ENCODE results near the gene EPHA10. TPM values are rescaled to one million over a fixed set of nuclear protein-coding genes. Genes with fewer than 3 reads are reported as not detected.

Gene EPHA10
- total and polyA plus RNA-seq, 4 donors, result under 0.01 to 0.09 (median 0.03) TPM; not detected in 1

DNA sequence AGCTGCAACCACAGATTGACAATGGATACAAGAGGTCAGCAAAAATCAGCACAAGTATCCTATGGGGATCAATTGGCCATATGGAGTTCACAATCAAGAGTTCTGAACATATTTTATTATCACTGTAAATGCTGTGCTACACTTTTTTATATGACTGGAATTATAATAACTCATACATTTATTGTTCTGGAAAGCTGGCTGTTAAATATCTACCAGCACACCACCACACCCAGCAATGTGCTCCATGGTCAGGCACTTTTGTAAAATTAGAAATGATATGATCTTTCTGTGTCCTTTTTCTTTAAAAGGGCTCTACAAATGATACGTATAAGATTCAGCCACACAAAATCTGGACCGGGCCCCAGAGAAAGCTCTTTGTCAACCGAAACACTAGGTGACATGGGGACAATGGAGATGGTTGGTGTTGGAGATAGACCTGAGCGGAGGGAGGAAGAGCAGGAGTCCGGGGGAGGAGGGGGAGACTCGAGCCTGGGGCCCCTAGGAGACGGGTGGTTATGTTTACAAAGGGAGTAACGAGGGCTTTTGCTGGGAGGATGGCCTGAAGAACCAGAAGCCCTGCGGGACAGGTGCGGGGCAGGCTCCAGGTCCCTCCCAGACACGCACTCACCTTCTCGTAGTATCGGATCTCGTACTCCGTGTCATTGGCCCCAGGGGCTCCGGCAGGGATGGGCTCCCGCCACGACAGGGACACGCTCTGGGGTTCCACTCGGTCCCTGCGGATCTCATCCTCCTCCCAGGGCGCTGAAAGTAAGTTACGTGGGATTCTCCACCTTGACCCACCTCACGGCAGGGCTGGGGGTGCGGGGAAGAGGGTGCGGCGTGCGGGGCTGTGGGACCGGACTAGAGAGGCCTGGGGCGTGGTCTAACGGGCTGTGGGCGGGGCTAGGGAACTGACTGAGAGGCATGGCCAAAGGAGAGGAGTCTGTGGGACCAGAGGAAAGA is 30.0 kb downstream of the EPHA10 start (continued):
- TF ChIP-seq, protein P1, sequence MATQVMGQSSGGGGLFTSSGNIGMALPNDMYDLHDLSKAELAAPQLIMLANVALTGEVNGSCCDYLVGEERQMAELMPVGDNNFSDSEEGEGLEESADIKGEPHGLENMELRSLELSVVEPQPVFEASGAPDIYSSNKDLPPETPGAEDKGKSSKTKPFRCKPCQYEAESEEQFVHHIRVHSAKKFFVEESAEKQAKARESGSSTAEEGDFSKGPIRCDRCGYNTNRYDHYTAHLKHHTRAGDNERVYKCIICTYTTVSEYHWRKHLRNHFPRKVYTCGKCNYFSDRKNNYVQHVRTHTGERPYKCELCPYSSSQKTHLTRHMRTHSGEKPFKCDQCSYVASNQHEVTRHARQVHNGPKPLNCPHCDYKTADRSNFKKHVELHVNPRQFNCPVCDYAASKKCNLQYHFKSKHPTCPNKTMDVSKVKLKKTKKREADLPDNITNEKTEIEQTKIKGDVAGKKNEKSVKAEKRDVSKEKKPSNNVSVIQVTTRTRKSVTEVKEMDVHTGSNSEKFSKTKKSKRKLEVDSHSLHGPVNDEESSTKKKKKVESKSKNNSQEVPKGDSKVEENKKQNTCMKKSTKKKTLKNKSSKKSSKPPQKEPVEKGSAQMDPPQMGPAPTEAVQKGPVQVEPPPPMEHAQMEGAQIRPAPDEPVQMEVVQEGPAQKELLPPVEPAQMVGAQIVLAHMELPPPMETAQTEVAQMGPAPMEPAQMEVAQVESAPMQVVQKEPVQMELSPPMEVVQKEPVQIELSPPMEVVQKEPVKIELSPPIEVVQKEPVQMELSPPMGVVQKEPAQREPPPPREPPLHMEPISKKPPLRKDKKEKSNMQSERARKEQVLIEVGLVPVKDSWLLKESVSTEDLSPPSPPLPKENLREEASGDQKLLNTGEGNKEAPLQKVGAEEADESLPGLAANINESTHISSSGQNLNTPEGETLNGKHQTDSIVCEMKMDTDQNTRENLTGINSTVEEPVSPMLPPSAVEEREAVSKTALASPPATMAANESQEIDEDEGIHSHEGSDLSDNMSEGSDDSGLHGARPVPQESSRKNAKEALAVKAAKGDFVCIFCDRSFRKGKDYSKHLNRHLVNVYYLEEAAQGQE (IDR thresholded peaks at IDR 0.05), result no peak
- no peak for TF ChIP-seq EGR1 (IDR thresholded peaks at IDR 0.05; ENCODE audit: low read depth in 2 of 2)
- TF ChIP-seq JUND (IDR thresholded peaks at IDR 0.05), result no peak

- H3K27ac ChIP-seq (ENCODE audit: low read depth in 1 of 2, low read length in 2 of 2), result no peak overlapping the region
- 57% methylated on average over 12 of the region's 12 CpGs for WGBS
- no peak overlapping the region for H3K4me3 ChIP-seq (ENCODE audit: low read depth in 1 of 3, low read length in 3 of 3)
- no peaks in the 10 kb centered on the region for H3K36me3 ChIP-seq (ENCODE audit: control insufficient read depth in 4 of 4, insufficient read depth in 3 of 4, low read depth in 1 of 4, low read length in 3 of 4)
- no peaks in the 10 kb centered on the region for H3K4me1 ChIP-seq (ENCODE audit: control insufficient read depth in 4 of 4, insufficient read depth in 4 of 4, low read length in 3 of 4)
- H3K9me3 ChIP-seq (ENCODE audit: control insufficient read depth in 4 of 4, low read length in 3 of 4), result no peaks in the 10 kb centered on the region
- no peak for DNase-seq (ENCODE audit: low spot score)
- no peak overlapping the region for H3K9ac ChIP-seq (ENCODE audit: low read depth in 1 of 2, low read length in 2 of 2)
- peaks cover 0 to 3% (median 0%) of the 10 kb centered on the region in 4 donors for H3K27me3 ChIP-seq (ENCODE audit: control insufficient read depth in 4 of 4, insufficient read depth in 4 of 4, low read length in 3 of 4)
- peak in 1 of 2 donors; percentile 59 for TF ChIP-seq HNF4A (conservative IDR thresholded peaks at IDR 0.05)
- peak; percentile 28 for TF ChIP-seq HNF4G (IDR thresholded peaks at IDR 0.05)
- TF ChIP-seq FOXA2 (IDR thresholded peaks at IDR 0.05), result no peak
- TF ChIP-seq SP1 (IDR thresholded peaks at IDR 0.05), result no peak
- no peak for TF ChIP-seq GABPA (IDR thresholded peaks at IDR 0.05 in 1 of 2, conservative IDR thresholded peaks at IDR 0.05 in 1 of 2)
These were observed 32.7 kb downstream of the EPHA10 start for GRCh38 chr1:37732111-37732780.

DNA sequence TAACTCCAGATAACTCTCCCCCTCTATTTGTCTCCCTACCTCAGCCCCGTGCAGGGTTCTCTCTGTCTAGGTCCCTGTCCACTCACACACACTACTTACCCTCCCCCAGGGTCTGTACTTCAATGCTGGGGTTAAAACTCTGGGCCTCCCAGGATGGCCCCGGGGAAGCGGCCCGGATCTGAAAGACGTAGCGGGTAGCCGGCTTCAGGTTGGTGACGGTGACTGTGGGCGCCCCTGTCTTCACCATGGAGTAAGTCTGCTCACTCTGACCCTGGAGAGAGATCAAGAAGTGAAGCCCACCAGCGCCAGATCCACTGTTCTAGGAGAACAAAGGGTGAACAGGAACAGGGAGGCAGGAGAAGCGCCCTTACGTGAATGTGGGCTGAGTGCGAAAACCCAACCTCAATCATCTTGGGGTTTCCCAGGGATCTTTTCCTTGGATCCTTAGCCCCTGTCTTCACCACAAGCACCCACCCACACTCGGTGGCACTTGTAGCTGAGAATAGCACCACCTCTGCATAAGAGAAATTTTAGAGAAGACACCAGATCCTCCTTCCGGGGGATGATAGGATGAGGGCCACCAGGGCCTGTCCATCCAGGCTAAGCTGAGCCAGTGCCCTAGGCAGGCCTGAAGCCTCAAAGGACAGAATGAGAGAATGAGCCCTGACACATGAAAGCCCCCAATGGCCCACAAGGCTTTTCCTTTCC is 33.5 kb downstream of the EPHA10 start:
- Histone ChIP-seq H3K36me3 (ENCODE audit: control insufficient read depth in 4 of 4, insufficient read depth in 3 of 4, low read depth in 1 of 4, low read length in 3 of 4) (no peaks in the 10 kb centered on the region), H3K9me3 (ENCODE audit: control insufficient read depth in 4 of 4, low read length in 3 of 4) (no peaks in the 10 kb centered on the region), H3K27ac (ENCODE audit: low read depth in 1 of 2, low read length in 2 of 2) (no peak overlapping the region), H3K9ac (ENCODE audit: low read depth in 1 of 2, low read length in 2 of 2) (no peak overlapping the region), H3K27me3 (ENCODE audit: control insufficient read depth in 4 of 4, insufficient read depth in 4 of 4, low read length in 3 of 4) (no peaks in the 10 kb centered on the region), H3K4me3 (ENCODE audit: low read depth in 1 of 3, low read length in 3 of 3) (no peak overlapping the region), H3K4me1 (ENCODE audit: control insufficient read depth in 4 of 4, insufficient read depth in 4 of 4, low read length in 3 of 4) (no peaks in the 10 kb centered on the region)
- WGBS, result 90% methylated on average over 15 of the region's 15 CpGs
- TF ChIP-seq TAF1 (conservative IDR thresholded peaks at IDR 0.05), result no peak
- no peak for TF ChIP-seq HNF4G (IDR thresholded peaks at IDR 0.05)
- TF ChIP-seq GABPA (IDR thresholded peaks at IDR 0.05 in 1 of 2, conservative IDR thresholded peaks at IDR 0.05 in 1 of 2), result no peak
- TF ChIP-seq CTCF (IDR thresholded peaks at IDR 0.05; ENCODE audit: low read depth, low read length, missing input control), result no peak
- no peak for TF ChIP-seq HNF4A (conservative IDR thresholded peaks at IDR 0.05)
- no peak for TF ChIP-seq MAX (IDR thresholded peaks at IDR 0.05)
- TF ChIP-seq FOXA2 (IDR thresholded peaks at IDR 0.05), result no peak
- no peak for TF ChIP-seq SP1 (IDR thresholded peaks at IDR 0.05)
- TF ChIP-seq RAD21 (IDR thresholded peaks at IDR 0.05), result no peak
- no peak for TF ChIP-seq JUND (IDR thresholded peaks at IDR 0.05)
- TF ChIP-seq FOXA1 (IDR thresholded peaks at IDR 0.05), result no peak
- no peak for TF ChIP-seq NR2F2 (IDR thresholded peaks at IDR 0.05)
- no peak for TF ChIP-seq YY1 (IDR thresholded peaks at IDR 0.05)
- TF ChIP-seq ATF3 (IDR thresholded peaks at IDR 0.05), result no peak
- no peak for DNase-seq (ENCODE audit: low spot score)

All from liver (tissue), 9 donors.